Fibroblast of skin of left biceps (primary cell): Measurements from ENCODE around the gene P2RY2.

Experiments used
- DNase-seq, 2 experiments: peaks; one replicate each; pipeline ENCODE4 v3.0.0-alpha.2; 2013; ENCODE audit warnings: low read depth in 2 of 2

The P2RY2 gene

DNA sequence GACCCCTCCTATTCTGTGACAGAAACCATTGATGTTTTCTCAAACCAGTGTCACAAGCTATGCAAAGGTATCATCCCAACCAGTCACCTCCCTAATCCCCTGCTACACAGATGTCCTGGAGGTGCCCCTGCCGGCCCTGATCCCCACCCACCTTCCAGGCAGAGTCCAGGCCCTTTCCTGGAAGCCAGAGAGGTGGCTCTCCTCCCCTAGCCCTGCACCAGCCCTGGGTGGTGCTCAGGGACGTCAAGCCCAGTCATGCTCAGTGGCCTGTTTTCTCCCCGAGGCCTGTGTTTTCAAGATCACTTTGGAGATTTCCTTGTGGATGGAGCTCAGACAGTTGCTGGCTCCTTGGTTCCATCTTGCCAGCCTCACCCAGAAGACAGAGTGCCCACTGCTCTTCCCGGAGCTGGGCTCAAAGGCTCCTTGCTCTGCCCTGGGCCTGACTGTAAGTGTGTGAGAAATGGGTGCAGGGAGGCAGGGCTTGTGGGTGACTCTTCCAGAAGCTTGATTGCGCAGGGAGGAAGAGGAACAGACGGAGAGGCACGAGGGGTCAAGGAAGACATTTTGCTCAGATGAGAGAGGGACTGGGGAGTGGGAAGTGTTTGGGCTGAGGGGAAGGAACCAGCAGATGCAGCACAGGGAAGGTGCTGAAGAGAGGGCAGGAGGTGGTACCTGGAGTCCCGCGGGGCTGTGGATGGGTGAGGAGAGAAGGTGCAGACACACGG, 65.4 kb downstream of the P2RY2 start:
- DNase-seq, result no peak

GRCh38 chr11:73284106-73284505, 66.0 kb downstream of the P2RY2 start:
- no peak for DNase-seq

DNA sequence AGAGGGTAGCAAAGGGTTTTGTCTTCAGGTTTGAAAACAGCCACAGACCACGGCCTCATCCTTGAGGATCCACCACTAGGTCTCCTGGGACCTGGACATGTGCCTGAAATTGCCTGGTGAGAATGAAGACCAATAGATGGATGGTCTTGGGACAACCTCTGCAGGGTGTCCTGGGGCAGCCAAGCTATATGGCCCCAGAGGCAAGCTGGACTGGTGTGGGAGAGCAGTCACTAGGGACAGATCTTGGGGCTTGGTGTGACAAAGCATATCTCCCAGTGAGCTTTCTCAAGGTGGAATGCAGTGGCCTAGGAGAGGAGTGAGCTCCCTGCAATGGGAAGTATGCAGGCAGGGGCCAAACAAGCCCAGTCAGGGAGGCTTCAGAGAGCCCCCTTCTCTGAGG, 67.6 kb downstream of the P2RY2 start:
- no peak for DNase-seq
